OCI-LY7 (cell line): ENCODE data around the gene GPR6. TPM values are rescaled to one million over a fixed set of nuclear protein-coding genes. Genes with fewer than 3 reads are reported as not detected.

ENCODE experiments used
- BruUV-seq: library from RNA; stranded (reverse); fragments of 400-500 nt; replicated peaks from 2 replicates; lab custom pipeline; 2021; lab: Mats Ljungman, UMichigan
- CTCF ChIA-PET: fragments of 300-600 bp; sonication (Branson Sonifier 250); formaldehyde crosslinking; loops from one replicate; lab custom pipeline; 2022; ENCODE audit warnings: antibody characterized with exemption; ENCODE audit not compliant: unreplicated experiment; lab: Charles Lee
- POLR2A ChIA-PET: fragments of 300-600 bp; sonication (Branson Sonifier 250); formaldehyde crosslinking; loops from one replicate; lab custom pipeline; 2022; ENCODE audit warnings: antibody characterized with exemption; lab: Charles Lee
- DNase-seq: peaks from one replicate; pipeline ENCODE4 v3.0.0-alpha.2; 2015; ENCODE audit warnings: low spot score
- H2AFZ ChIP-seq: fragments of 200-600 bp; sonication (generic), shearing (Covaris generic); 2 replicates; pipeline ENCODE4 v1.6.1; 2014; ENCODE audit warnings: mild to moderate bottlenecking, antibody characterized with exemption, low read length, moderate library complexity
- H3K27ac ChIP-seq: fragments of 200-600 bp; sonication (generic); 2 replicates; pipeline ENCODE4 v1.5.1; 2014; ENCODE audit warnings: mixed run types, low read depth, mild to moderate bottlenecking, moderate library complexity, low read length, inconsistent platforms; ENCODE audit not compliant: poor library complexity, severe bottlenecking
- H3K36me3 ChIP-seq: fragments of 200-600 bp; sonication (generic); 2 replicates; pipeline ENCODE4 v1.6.1; 2014; ENCODE audit warnings: mild to moderate bottlenecking, antibody characterized with exemption, low read length, moderate library complexity, mixed read lengths; ENCODE audit not compliant: insufficient read depth
- H3K4me1 ChIP-seq: fragments of 200-600 bp; sonication (generic); 2 replicates; pipeline ENCODE4 v1.5.1; 2014; ENCODE audit warnings: mild to moderate bottlenecking, low read length; ENCODE audit not compliant: insufficient read depth, poor library complexity, severe bottlenecking
- H3K4me2 ChIP-seq: fragments of 200-600 bp; sonication (generic); 2 replicates; pipeline ENCODE4 v1.6.1; 2014; ENCODE audit warnings: mild to moderate bottlenecking, low read length
- H3K4me3 ChIP-seq: fragments of 200-600 bp; sonication (generic); 2 replicates; pipeline ENCODE4 v1.5.1; 2014; ENCODE audit warnings: mild to moderate bottlenecking, low read depth, low read length; ENCODE audit not compliant: poor library complexity, severe bottlenecking
- H3K79me2 ChIP-seq: fragments of 200-600 bp; sonication (generic); 2 replicates; pipeline ENCODE4 v1.6.1; 2016; ENCODE audit warnings: low read depth, mild to moderate bottlenecking, low read length, moderate library complexity, mixed read lengths; ENCODE audit not compliant: insufficient read depth
- H3K9me2 ChIP-seq: fragments of 200-600 bp; sonication (generic); 2 replicates; pipeline ENCODE4 v1.6.1; 2016; ENCODE audit warnings: mild to moderate bottlenecking, low read length, mixed read lengths; ENCODE audit not compliant: insufficient read depth
- H3K9me3 ChIP-seq: fragments of 200-600 bp; sonication (generic); 2 replicates; pipeline ENCODE4 v1.6.1; 2014; ENCODE audit warnings: mild to moderate bottlenecking, mixed run types, low read length, mixed read lengths
- H4K20me1 ChIP-seq: fragments of 200-600 bp; sonication (generic); 2 replicates; pipeline ENCODE4 v1.6.1; 2014; ENCODE audit warnings: mild to moderate bottlenecking, antibody characterized with exemption, low read length, moderate library complexity, mixed read lengths; ENCODE audit not compliant: insufficient read depth
- CTCF ChIP-seq: fragments of 200-600 bp; sonication (generic); conservative IDR thresholded peaks from 2 replicates; pipeline ENCODE4 v1.5.1; 2014; ENCODE audit warnings: mild to moderate bottlenecking, antibody characterized with exemption, low read length, moderate library complexity, mixed read lengths
- EZH2phosphoT487 ChIP-seq: fragments of 200-600 bp; sonication (generic); IDR thresholded peaks from 2 replicates; pipeline ENCODE4 v1.6.1; 2018; ENCODE audit warnings: low read depth, borderline replicate concordance, mild to moderate bottlenecking, mixed run types, antibody characterized with exemption, low read length, moderate library complexity, mixed read lengths
- intact Hi-C: fragments of 100-400 bp; cut with micrococcal nuclease; formaldehyde crosslinking; loops from one replicate; pipeline ENCODE4 v1.10.0; 2022; ENCODE audit not compliant: unreplicated experiment
- total RNA-seq, 2 experiments: library from RNA; depleted of rRNA in 1 of 2; stranded (reverse); fragments of >200 nt in 1 of 2; shearing (Covaris generic) in 1 of 2; gene quantifications; 2 replicates each; pipeline ENCODE4 v1.2.3, GENCODE V29; 2014 to 2022

Gene GPR6
- total RNA-seq, 2 experiments from 2014 or later = not detected

GRCh38 chr6:109964949-109965348 is 13.2 kb upstream of the GPR6 start:
- ChIA-PET POLR2A (no interaction called here), CTCF (no interaction called here)
- TF ChIP-seq CTCF (no peak), EZH2phosphoT487 (no peak)
- no peaks in the 10 kb centered on the region for H4K20me1 ChIP-seq
- H3K79me2 ChIP-seq = no peaks in the 10 kb centered on the region
- no peak for DNase-seq
- no peak overlapping the region for H3K4me2 ChIP-seq
- H3K4me1 ChIP-seq = no peaks in the 10 kb centered on the region
- BruUV-seq = no TSS peak
- no peaks in the 10 kb centered on the region for H3K9me3 ChIP-seq
- H3K36me3 ChIP-seq = no peaks in the 10 kb centered on the region
- intact Hi-C loops = no loop called here
- H3K4me3 ChIP-seq = no peak overlapping the region
- no peaks in the 10 kb centered on the region for H3K9me2 ChIP-seq
- no peak overlapping the region for H2AFZ ChIP-seq
- H3K27ac ChIP-seq = no peak overlapping the region

GRCh38 chr6:109966299-109966698 is 11.8 kb upstream of the GPR6 start:
- Histone ChIP-seq H3K4me1 (no peaks in the 10 kb centered on the region), H3K36me3 (no peaks in the 10 kb centered on the region), H3K27ac (no peak overlapping the region), H3K9me2 (no peaks in the 10 kb centered on the region), H4K20me1 (no peaks in the 10 kb centered on the region), H3K79me2 (no peaks in the 10 kb centered on the region), H3K4me3 (no peak overlapping the region), H3K9me3 (no peaks in the 10 kb centered on the region), H3K4me2 (no peak overlapping the region), H2AFZ (no peak overlapping the region)
- no TSS peak for BruUV-seq
- ChIA-PET POLR2A (interaction anchor here (0.6 kb wide), 1 partner anchor 102 kb away, joined by 7 read pairs; no protein-coding TSS in a partner anchor), CTCF (no interaction called here)
- no peak for TF ChIP-seq CTCF
- TF ChIP-seq EZH2phosphoT487 = no peak
- intact Hi-C loops = no loop called here
- no peak for DNase-seq

GRCh38 chr6:109977791-109978173 is 329 bp upstream of the GPR6 start:
- Histone ChIP-seq H3K27ac (no peak overlapping the region), H3K79me2 (no peaks in the 10 kb centered on the region), H3K9me2 (no peaks in the 10 kb centered on the region), H2AFZ (no peak overlapping the region), H4K20me1 (no peaks in the 10 kb centered on the region), H3K4me3 (no peak overlapping the region), H3K36me3 (no peaks in the 10 kb centered on the region), H3K4me2 (no peak overlapping the region), H3K4me1 (no peaks in the 10 kb centered on the region), H3K9me3 (no peaks in the 10 kb centered on the region)
- ChIA-PET POLR2A (no interaction called here), CTCF (no interaction called here)
- TF ChIP-seq EZH2phosphoT487 = no peak
- TF ChIP-seq CTCF = no peak
- DNase-seq = no peak
- BruUV-seq = no TSS peak
- intact Hi-C loops = no loop called here
